ES-I3 (cell line): Measurements from ENCODE around the gene COTL1.

Experiments
- H3K36me3 ChIP-seq: 2 replicates; pipeline ENCODE4 v1.6.1; 2013; ENCODE audit warnings: mild to moderate bottlenecking, low read length, control low read depth, moderate library complexity; ENCODE audit not compliant: insufficient read depth
- H3K4me1 ChIP-seq: 2 replicates; pipeline ENCODE4 v1.6.1; 2013; ENCODE audit warnings: mild to moderate bottlenecking, control low read depth, low read length; ENCODE audit not compliant: insufficient read depth
- H3K9ac ChIP-seq: 2 replicates; pipeline ENCODE4 v1.6.1; 2013; ENCODE audit warnings: low read depth, mild to moderate bottlenecking, low read length, moderate library complexity
- H3K9me3 ChIP-seq: 2 replicates; pipeline ENCODE4 v1.6.1; 2013; ENCODE audit warnings: mild to moderate bottlenecking, low read length, moderate library complexity; ENCODE audit not compliant: control insufficient read depth, insufficient read depth

The COTL1 gene

GRCh38 chr16:84614073-84614459 is 3.8 kb downstream of the COTL1 start:
- Histone ChIP-seq H3K36me3 (peaks cover 12% of the 10 kb centered on the region), H3K9ac (no peak overlapping the region), H3K4me1 (peaks cover 21% of the 10 kb centered on the region; the same call in 1 of the 2 replicates), H3K9me3 (no peaks in the 10 kb centered on the region)

- Histone ChIP-seq H3K36me3 (peaks cover 12% of the 10 kb centered on the region), H3K9me3 (no peaks in the 10 kb centered on the region), H3K4me1 (peaks cover 21% of the 10 kb centered on the region; the same call in 1 of the 2 replicates), H3K9ac (no peak overlapping the region)
Observed at GRCh38 chr16:84613408-84614072, 4.3 kb downstream of the COTL1 start.

- H3K4me1 ChIP-seq = peaks cover 21% of the 10 kb centered on the region; the same call in 1 of the 2 replicates
- peaks cover 12% of the 10 kb centered on the region for H3K36me3 ChIP-seq
- H3K9ac ChIP-seq = no peak overlapping the region
- H3K9me3 ChIP-seq = no peaks in the 10 kb centered on the region
Observed at GRCh38 chr16:84612686-84613085, 5.2 kb downstream of the COTL1 start.

GRCh38 chr16:84611041-84611440 is 6.8 kb downstream of the COTL1 start:
- Histone ChIP-seq H3K36me3 (peaks cover 12% of the 10 kb centered on the region), H3K4me1 (peaks cover 21% of the 10 kb centered on the region; the same call in 1 of the 2 replicates), H3K9ac (no peak overlapping the region), H3K9me3 (no peaks in the 10 kb centered on the region)

GRCh38 chr16:84610376-84610775 is 7.5 kb downstream of the COTL1 start:
- Histone ChIP-seq H3K4me1 (peaks cover 15% of the 10 kb centered on the region; the same call in 1 of the 2 replicates), H3K36me3 (peaks cover 12% of the 10 kb centered on the region), H3K9ac (no peak overlapping the region), H3K9me3 (peaks cover 4% of the 10 kb centered on the region; the same call in 1 of the 2 replicates)

GRCh38 chr16:84609563-84610177 is 8.2 kb downstream of the COTL1 start:
- no peak overlapping the region for H3K9ac ChIP-seq
- peaks cover 5% of the 10 kb centered on the region; the same call in 1 of the 2 replicates for H3K9me3 ChIP-seq
- peaks cover 15% of the 10 kb centered on the region; the same call in 1 of the 2 replicates for H3K4me1 ChIP-seq
- peaks cover 10% of the 10 kb centered on the region for H3K36me3 ChIP-seq

GRCh38 chr16:84608282-84608681 is 9.6 kb downstream of the COTL1 start:
- peaks cover 10% of the 10 kb centered on the region for H3K36me3 ChIP-seq
- H3K9ac ChIP-seq = no peak overlapping the region
- peaks cover 15% of the 10 kb centered on the region; the same call in 1 of the 2 replicates for H3K4me1 ChIP-seq
- H3K9me3 ChIP-seq = peaks cover 5% of the 10 kb centered on the region; the same call in 1 of the 2 replicates

- Histone ChIP-seq H3K4me1 (peaks cover 21% of the 10 kb centered on the region; the same call in 1 of the 2 replicates), H3K9me3 (peaks cover 5% of the 10 kb centered on the region; the same call in 1 of the 2 replicates), H3K9ac (no peak overlapping the region), H3K36me3 (peaks cover 9% of the 10 kb centered on the region)
Observed at GRCh38 chr16:84607694-84608093, 10.2 kb downstream of the COTL1 start.

- Histone ChIP-seq H3K9me3 (peaks cover 5% of the 10 kb centered on the region; the same call in 1 of the 2 replicates), H3K4me1 (peaks cover 22% of the 10 kb centered on the region; the same call in 1 of the 2 replicates), H3K36me3 (peaks cover 7% of the 10 kb centered on the region), H3K9ac (no peak overlapping the region)
Observed at GRCh38 chr16:84607061-84607460, 10.8 kb downstream of the COTL1 start.

- Histone ChIP-seq H3K4me1 (peaks cover 29% of the 10 kb centered on the region; the same call in 1 of the 2 replicates), H3K9ac (no peak overlapping the region), H3K9me3 (peaks cover 5% of the 10 kb centered on the region; the same call in 1 of the 2 replicates), H3K36me3 (peaks cover 7% of the 10 kb centered on the region)
Observed at GRCh38 chr16:84606081-84606875, 11.6 kb downstream of the COTL1 start.

GRCh38 chr16:84605339-84605848 is 12.5 kb downstream of the COTL1 start:
- peaks cover 4% of the 10 kb centered on the region for H3K36me3 ChIP-seq
- H3K9ac ChIP-seq = no peak overlapping the region
- H3K4me1 ChIP-seq = peaks cover 37% of the 10 kb centered on the region
- H3K9me3 ChIP-seq = peaks cover 5% of the 10 kb centered on the region; the same call in 1 of the 2 replicates

- H3K36me3 ChIP-seq = peaks cover 4% of the 10 kb centered on the region
- H3K9me3 ChIP-seq = peaks cover 5% of the 10 kb centered on the region; the same call in 1 of the 2 replicates
- no peak overlapping the region for H3K9ac ChIP-seq
- peaks cover 44% of the 10 kb centered on the region for H3K4me1 ChIP-seq
Observed at GRCh38 chr16:84604477-84605013, 13.3 kb downstream of the COTL1 start.

- Histone ChIP-seq H3K9me3 (peaks cover 5% of the 10 kb centered on the region; the same call in 1 of the 2 replicates), H3K9ac (no peak overlapping the region), H3K36me3 (peaks cover 4% of the 10 kb centered on the region), H3K4me1 (peaks cover 49% of the 10 kb centered on the region)
Observed at GRCh38 chr16:84603940-84604339, 13.9 kb downstream of the COTL1 start.
